ENCODE results near the gene CADM1.

DNA sequence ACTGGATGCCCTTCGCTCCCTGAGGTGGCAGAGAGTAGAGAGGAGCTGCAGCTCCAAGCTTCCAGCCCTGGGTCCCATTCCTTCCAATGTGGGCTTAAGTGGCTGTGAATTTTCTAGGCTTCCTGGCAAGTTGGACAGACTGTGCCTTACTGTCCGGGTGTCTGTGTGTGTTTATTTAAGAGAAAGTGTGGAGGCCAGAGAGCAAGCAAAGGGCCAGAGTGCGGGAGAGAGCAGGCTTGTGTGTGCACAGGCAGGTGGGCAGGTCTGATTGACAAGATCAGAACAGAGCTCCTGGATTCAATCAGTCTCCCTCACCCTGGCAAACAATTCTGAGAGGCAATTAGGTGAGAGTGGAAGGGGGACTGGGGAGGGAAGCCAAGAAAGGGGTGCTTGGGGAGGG is 347.0 kb downstream of the CADM1 start:
- TF ChIP-seq, protein P1, sequence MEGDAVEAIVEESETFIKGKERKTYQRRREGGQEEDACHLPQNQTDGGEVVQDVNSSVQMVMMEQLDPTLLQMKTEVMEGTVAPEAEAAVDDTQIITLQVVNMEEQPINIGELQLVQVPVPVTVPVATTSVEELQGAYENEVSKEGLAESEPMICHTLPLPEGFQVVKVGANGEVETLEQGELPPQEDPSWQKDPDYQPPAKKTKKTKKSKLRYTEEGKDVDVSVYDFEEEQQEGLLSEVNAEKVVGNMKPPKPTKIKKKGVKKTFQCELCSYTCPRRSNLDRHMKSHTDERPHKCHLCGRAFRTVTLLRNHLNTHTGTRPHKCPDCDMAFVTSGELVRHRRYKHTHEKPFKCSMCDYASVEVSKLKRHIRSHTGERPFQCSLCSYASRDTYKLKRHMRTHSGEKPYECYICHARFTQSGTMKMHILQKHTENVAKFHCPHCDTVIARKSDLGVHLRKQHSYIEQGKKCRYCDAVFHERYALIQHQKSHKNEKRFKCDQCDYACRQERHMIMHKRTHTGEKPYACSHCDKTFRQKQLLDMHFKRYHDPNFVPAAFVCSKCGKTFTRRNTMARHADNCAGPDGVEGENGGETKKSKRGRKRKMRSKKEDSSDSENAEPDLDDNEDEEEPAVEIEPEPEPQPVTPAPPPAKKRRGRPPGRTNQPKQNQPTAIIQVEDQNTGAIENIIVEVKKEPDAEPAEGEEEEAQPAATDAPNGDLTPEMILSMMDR (conservative IDR thresholded peaks at IDR 0.05 in 1 of 2, IDR thresholded peaks at IDR 0.05 in 1 of 2; ENCODE audit: extremely low read depth in 1 of 2, insufficient read depth in 1 of 2, low read depth in 1 of 2, low read length in 2 of 2), result no peak
- no peak for TF ChIP-seq EZH2 (IDR thresholded peaks at IDR 0.05; ENCODE audit: borderline replicate concordance, low read length)
